Effector memory CD8-positive, alpha-beta T cell (primary cell): Measurements from ENCODE around the gene NOTCH1.
A peak's percentile ranks its signal among the peaks of the same experiment; 100 is the strongest.

Experiments
- ATAC-seq: fragments of 150-1000 bp; cut with Tn5 transposase; replicated peaks from 2 replicates; pipeline ENCODE4 v1.10.0; 2021; ENCODE audit warnings: mild to moderate bottlenecking, moderate library complexity
- DNase-seq, 3 experiments: peaks; one replicate each; pipeline ENCODE4 v3.0.0; 2021
- H3K27ac Mint-ChIP-seq, 2 donors: one replicate each; pipeline ENCODE4 v1.8.0; 2022; ENCODE audit warnings: mild to moderate bottlenecking in 2 of 2, mixed read lengths in 2 of 2, moderate library complexity in 2 of 2
- H3K27me3 Mint-ChIP-seq, 2 donors: one replicate each; pipeline ENCODE4 v1.8.0; 2022; ENCODE audit warnings: mixed read lengths in 2 of 2
- H3K36me3 Mint-ChIP-seq: one replicate; pipeline ENCODE4 v1.8.0; 2022; ENCODE audit warnings: mild to moderate bottlenecking, moderate library complexity, mixed read lengths; ENCODE audit not compliant: insufficient read depth
- H3K4me1 Mint-ChIP-seq, 2 donors: one replicate each; pipeline ENCODE4 v1.8.0; 2022; ENCODE audit warnings: low read depth in 2 of 2, mixed read lengths in 2 of 2
- H3K4me3 Mint-ChIP-seq, 2 donors: one replicate each; pipeline ENCODE4 v1.8.0; 2022; ENCODE audit warnings: mild to moderate bottlenecking in 2 of 2, mixed read lengths in 2 of 2, moderate library complexity in 2 of 2
- H3K9me3 Mint-ChIP-seq, 2 donors: one replicate each; pipeline ENCODE4 v1.8.0; 2022; ENCODE audit warnings: mixed read lengths in 2 of 2

NOTCH1 gene

DNA sequence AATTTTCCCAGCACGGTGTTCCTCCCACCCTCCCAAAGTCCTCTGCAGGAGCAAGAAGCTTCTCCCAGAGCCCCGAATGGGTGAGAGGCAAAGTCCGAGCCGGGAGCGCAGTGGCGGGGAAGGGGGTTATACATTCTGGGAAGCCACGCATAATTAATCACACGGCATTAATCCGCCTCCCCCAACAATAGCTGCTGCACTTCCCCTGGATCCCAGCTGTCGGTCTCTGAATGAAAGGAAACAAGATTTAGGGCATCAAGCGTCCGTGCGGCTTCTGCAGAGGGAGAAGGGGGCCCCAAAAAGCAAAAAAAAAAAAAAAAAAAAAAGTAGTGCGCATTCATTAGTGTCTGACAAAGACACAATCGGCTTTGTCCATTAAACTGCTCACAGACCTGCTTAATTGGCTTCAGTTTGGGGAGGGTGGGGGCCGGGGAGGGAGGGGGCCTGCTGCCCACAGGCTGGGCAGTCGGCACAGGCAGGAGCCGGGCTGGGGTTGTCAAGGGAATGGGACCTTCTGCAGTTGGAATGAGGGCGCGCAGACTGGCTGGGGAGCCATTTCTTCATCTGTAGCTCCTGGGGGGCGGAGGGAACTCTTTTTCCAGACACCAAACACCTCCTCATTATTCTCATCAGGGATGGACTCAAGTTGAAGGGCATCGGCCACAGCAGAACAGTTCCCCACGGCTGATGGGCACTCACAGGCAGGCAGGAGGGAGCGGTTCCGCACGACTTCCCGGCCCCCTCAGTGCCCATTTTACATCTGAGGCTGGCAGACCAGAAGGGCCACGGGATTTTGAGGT, 3.4 kb downstream of the NOTCH1 start:
- Mint-ChIP-seq H3K27ac (peak overlapping the region in 1 of 2 donors; percentile 56), H3K36me3 (peaks cover 38% of the 10 kb centered on the region), H3K27me3 (no peaks in the 10 kb centered on the region), H3K4me3 (peak overlapping the region; percentile 82 to 87), H3K4me1 (peaks cover 25 to 45% of the 10 kb centered on the region in 2 donors), H3K9me3 (no peaks in the 10 kb centered on the region)
- no peak for ATAC-seq
- no peak for DNase-seq

DNA sequence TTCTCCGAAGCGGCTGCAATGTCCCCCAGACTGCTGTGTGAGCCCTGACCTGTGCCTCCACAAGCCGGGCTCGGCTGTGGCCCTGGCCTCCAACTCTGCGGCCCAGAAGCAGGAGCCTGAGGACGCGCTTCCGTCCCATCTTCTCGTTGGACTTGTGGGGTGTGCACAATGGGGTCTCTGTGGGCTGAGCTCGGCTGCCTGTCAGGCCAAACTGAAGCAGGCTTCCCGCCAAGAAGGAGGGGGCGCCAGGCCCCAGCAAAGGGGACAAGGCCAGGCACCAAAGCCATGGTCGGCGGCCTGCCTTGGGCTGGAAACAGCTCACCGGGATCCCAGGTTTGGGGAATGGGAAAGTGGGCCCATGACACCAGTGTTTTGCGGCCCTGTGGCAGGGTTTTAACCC, 4.1 kb downstream of the NOTCH1 start:
- Mint-ChIP-seq H3K4me1 (peaks cover 27 to 43% of the 10 kb centered on the region in 2 donors), H3K27me3 (no peaks in the 10 kb centered on the region), H3K27ac (no peak overlapping the region), H3K9me3 (no peaks in the 10 kb centered on the region), H3K4me3 (peak overlapping the region in 1 of 2 donors; percentile 19), H3K36me3 (peaks cover 38% of the 10 kb centered on the region)
- DNase-seq (no peak), ATAC-seq (no peak)

DNA sequence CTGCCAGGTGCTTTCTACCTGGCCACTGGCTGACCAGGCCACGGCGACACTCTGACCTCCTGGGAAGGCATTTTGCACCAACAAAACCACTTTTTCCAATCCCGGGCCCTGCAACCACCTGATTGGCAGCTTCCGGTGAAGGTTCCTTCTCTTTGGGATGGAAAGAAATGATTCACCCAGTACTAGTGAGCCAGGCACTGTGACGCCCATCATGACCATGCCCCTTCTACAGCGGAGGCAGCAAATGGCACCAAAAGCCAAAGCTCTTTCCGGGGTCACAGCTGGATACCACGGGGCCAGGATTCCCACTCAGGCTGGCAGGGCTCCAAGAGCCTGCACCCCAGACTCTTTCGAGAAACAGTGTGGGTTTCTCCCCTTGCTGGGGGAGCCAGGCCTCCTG, 4.7 kb downstream of the NOTCH1 start:
- ATAC-seq (no peak), DNase-seq (no peak)
- Mint-ChIP-seq H3K27me3 (no peaks in the 10 kb centered on the region), H3K4me1 (peaks cover 26 to 42% of the 10 kb centered on the region in 2 donors), H3K36me3 (peaks cover 38% of the 10 kb centered on the region), H3K9me3 (no peaks in the 10 kb centered on the region), H3K27ac (peak overlapping the region in 1 of 2 donors; percentile 38), H3K4me3 (peak overlapping the region in 1 of 2 donors; percentile 86)

DNA sequence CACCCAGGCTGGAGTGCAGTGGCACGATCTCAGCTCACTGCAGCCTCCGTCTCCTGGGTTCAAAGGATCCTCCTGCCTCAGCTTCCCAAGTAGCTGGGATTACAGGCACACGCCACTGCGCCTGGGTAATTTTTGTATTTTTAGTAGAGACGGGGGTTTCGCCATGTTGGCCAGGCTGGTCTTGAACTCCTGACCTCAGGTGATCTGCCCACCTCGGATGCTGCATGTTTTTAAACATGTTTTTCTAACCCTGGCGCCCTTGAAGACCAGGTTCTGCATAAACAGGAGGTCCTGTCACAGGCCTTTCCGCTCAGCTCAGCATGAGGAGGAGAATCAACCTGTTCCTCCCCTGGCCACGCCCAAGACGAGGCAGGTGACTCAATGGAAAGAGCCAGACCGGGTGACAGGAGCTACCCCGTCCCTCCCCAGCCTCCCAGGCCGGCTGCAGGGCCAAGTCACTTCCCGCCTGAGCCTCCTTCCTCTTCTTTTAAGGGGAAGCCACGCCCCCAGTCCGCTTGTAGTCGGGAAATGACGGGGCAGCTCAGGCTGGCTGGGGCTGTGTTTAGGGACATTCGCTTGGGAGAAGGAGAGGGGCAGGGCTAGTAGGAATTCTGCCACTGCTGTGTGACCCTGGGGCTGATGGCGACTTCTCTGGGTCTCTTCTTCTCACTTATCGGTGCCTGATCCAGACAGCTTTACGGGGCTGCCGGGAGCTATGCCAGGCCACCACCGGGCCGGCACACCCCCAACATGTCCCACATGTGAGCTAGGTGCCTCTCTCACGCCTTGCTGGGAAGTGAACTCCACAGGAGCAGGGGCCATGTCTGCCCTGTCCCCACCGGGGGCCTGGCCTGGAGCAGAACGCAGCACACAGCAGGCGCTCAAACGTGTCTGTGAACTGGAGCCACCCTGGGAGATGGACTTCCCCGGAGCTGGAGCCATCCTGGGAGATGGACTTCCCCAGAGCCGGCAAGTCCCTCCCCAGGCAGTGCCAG, 6.1 kb downstream of the NOTCH1 start:
- peaks cover 38% of the 10 kb centered on the region for H3K36me3 Mint-ChIP-seq
- ATAC-seq (peak; percentile 64), DNase-seq (peak; percentile 57 to 62 (median 61))
- H3K4me3 Mint-ChIP-seq, result peak overlapping the region; percentile 86 to 88
- H3K4me1 Mint-ChIP-seq, result peaks cover 26 to 44% of the 10 kb centered on the region in 2 donors
- no peaks in the 10 kb centered on the region for H3K27me3 Mint-ChIP-seq
- H3K9me3 Mint-ChIP-seq, result no peaks in the 10 kb centered on the region
- H3K27ac Mint-ChIP-seq, result peak overlapping the region; percentile 94 to 97

DNA sequence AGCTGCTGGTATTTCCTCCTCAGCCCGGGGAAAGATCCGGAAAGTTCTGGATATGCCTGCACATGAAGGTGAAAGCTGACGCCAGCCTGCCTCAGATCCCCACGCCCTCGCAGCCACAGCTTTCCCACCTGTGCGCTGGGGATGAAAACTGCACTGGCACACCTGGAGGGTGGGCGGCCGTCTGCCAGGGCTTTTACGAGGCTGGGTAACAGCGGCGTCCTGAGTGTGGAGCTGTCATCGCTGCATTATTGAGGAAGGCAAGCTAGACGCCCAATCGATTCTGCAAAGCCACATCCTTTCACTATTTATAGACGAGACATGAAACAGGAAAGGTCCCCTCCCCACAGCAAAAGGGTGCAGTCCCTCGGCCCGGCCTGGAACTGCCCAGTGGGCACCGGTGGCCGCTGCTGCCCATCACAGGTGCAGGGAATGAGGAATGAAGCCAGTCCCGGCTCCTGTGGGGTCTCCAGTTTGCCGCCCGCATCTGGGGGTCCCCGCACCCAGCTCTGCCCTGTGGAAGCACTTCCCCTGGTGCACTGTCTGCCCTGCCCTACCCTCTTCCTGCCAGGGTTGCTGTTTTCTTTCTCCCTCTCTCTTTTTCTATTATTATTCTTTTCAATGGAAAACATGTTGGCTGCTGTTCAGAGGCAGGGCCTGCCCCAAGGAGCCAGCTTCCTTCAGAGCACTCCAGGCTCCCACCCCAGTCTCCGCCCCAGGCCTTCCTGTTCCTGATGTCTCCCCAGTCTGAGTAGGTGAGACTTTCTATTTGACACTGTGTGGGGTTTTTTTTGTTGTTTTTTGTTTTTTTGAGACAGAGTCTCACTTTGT, 7.0 kb downstream of the NOTCH1 start:
- DNase-seq, result peak; percentile 33 to 57 (median 45)
- Mint-ChIP-seq H3K9me3 (no peaks in the 10 kb centered on the region), H3K36me3 (peaks cover 35% of the 10 kb centered on the region)

DNA sequence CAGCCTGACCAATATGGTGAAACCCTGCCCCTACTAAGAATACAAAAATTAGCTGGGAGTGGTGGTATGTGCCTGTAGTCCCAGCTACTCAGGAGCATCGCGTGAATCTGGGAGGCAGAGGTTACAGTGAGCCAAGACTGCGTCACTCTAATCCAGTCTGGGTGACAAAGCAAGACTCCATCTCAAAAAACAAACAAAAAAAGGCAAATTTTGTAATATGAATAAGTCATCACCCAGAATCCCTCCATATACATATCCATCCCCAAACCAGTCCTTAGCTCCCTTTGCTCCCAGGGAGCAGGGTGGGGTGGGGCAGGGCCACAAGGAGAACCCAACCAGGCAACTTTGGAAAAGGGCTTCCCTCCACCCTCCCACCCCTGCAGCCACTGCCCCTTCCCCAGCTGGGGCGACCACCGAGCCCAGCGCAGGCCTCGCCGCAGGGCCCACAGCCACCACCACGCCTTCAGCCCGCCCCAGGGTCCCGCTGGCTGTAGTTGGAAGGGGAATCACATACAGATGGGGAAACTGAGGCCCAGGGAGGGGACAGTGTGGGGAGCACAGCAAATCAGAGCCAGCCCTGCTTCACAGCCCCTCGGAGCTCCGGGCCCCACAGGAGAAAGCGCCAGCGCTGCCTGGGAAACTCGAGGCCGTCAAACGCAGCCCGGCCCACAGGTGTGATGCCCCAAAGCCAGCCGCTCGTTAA, 7.8 kb downstream of the NOTCH1 start:
- DNase-seq, result no peak
- ATAC-seq, result peak; percentile 0
- peak overlapping the region; percentile 86 to 88 for H3K4me3 Mint-ChIP-seq
- H3K4me1 Mint-ChIP-seq, result peaks cover 41 to 48% of the 10 kb centered on the region in 2 donors
- no peaks in the 10 kb centered on the region for H3K27me3 Mint-ChIP-seq
- H3K9me3 Mint-ChIP-seq, result no peaks in the 10 kb centered on the region
- peak overlapping the region; percentile 94 to 97 for H3K27ac Mint-ChIP-seq
- H3K36me3 Mint-ChIP-seq, result peaks cover 34% of the 10 kb centered on the region

More for the DNA sequence above, 7.0 kb downstream of the NOTCH1 start:
- ATAC-seq, result peak; percentile 75
- peaks cover 33 to 45% of the 10 kb centered on the region in 2 donors for H3K4me1 Mint-ChIP-seq
- peak overlapping the region; percentile 86 to 88 for H3K4me3 Mint-ChIP-seq
- no peaks in the 10 kb centered on the region for H3K27me3 Mint-ChIP-seq
- peak overlapping the region; percentile 94 to 97 for H3K27ac Mint-ChIP-seq

DNA sequence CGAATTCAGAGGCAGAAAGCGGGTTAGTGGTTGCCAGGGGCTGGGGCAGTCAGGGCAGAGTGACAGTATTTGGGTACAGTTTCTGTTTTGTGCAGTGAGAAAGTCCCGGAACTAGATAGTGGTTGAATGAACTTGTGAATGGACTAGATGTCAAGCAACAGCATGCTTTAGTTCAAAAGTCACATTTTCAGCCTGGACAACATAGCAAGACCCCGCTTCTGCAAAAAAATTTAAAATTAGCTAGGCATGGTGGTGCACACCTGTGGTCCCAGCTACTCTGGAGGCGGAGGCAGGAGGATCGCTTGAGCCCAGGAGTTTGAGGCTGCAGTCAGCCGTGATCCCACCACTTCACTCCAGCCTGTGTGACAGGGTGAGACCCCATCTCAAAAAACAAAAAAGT, 8.4 kb downstream of the NOTCH1 start:
- Mint-ChIP-seq H3K36me3 (peaks cover 31% of the 10 kb centered on the region), H3K27me3 (no peaks in the 10 kb centered on the region), H3K9me3 (no peaks in the 10 kb centered on the region), H3K4me3 (peak overlapping the region; percentile 86 to 88), H3K27ac (peak overlapping the region in 1 of 2 donors; percentile 97), H3K4me1 (peaks cover 47 to 48% of the 10 kb centered on the region in 2 donors)
- ATAC-seq, result no peak
- no peak for DNase-seq

DNA sequence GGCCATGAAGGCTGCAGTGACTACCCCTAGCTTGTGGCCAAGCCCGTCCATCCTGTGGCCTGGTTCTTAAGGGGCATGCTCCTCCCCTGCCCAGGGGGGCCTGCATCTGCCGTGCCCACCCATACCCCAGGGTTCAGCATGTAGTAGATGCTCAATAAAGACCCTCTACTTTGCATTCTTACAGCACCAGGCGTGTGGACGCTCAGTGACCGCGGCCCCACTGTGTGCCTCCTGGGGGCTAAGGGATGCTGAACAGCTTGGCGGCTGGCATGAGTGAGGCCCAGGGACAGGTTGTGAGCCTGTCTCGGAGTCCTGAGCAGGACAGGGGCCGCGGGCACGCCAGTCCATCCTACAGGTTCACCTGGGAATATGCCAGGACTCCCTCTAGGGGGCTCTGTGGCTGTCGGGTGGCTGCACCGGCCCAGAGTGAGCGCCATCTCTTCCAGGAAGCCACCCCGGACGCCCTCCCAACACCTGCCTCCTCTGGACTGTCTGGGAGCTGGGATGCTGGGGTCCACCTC, 9.1 kb downstream of the NOTCH1 start:
- Mint-ChIP-seq H3K4me1 (peaks cover 50 to 52% of the 10 kb centered on the region in 2 donors), H3K4me3 (peak overlapping the region; percentile 86 to 88), H3K36me3 (peaks cover 29% of the 10 kb centered on the region), H3K9me3 (no peaks in the 10 kb centered on the region), H3K27me3 (no peaks in the 10 kb centered on the region), H3K27ac (peak overlapping the region in 1 of 2 donors; percentile 97)
- no peak for ATAC-seq
- DNase-seq, result no peak

DNA sequence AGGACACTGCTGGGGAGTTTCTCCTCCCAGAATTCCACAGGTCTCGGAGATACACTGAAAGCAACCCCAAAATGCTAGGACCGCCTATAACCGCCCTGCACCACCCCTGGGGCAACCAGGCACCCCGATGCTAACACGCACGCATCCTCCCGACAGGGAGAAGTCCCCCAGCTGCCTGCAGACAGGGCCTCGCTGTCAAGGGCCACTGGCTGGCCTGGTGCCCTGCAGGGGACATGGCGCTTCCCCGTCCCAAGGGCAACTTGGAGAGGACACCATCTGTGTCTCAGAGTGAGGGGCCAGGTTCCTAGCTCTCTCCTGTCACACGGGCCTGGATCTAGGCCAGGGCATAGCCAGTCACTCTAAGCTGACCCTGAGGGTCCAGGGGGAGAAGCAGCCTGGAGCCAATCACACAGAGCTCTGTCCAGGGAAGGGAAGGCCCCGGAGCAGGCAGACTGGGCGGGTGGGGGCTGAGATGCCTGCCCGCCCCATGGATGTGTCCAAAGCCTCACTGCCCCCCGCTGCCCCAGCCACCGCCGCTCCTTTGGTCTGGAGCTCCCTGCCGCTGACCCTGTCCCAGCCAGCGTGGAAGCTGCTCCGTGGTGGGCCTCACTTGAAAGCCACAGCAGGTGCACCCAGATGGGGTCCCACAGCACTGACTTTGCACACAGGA, 9.7 kb downstream of the NOTCH1 start:
- H3K27me3 Mint-ChIP-seq, result no peaks in the 10 kb centered on the region
- H3K4me1 Mint-ChIP-seq, result peaks cover 50 to 54% of the 10 kb centered on the region in 2 donors
- no peak for DNase-seq
- no peaks in the 10 kb centered on the region for H3K9me3 Mint-ChIP-seq
- no peak overlapping the region for H3K4me3 Mint-ChIP-seq
- no peak for ATAC-seq
- peaks cover 29% of the 10 kb centered on the region for H3K36me3 Mint-ChIP-seq
- H3K27ac Mint-ChIP-seq, result peak overlapping the region in 1 of 2 donors; percentile 44

DNA sequence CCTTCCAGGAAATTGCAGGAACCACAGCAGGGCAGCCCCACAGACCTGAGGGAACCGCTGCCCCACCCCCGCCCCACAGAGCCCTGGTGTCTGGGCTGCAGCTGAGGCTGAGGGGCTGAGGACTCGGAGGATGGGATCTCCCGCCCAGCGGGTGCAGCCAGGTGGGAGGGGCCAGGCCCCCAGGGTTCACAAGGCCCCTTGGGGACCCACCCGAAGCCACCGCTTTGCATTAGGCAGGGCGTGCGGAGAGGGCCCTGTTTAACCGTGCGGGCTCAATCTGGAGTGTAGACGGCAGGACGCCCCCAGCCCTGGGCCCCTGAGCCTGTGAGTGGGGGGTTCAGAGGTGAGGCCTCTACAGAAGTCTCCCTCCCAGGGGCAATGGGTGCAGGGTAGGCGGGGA, 10.8 kb downstream of the NOTCH1 start:
- Mint-ChIP-seq H3K27ac (no peak overlapping the region), H3K27me3 (no peaks in the 10 kb centered on the region), H3K4me3 (no peak overlapping the region), H3K4me1 (peaks cover 47% of the 10 kb centered on the region in 2 donors), H3K9me3 (no peaks in the 10 kb centered on the region), H3K36me3 (peaks cover 25% of the 10 kb centered on the region)
- no peak for ATAC-seq
- DNase-seq, result no peak

DNA sequence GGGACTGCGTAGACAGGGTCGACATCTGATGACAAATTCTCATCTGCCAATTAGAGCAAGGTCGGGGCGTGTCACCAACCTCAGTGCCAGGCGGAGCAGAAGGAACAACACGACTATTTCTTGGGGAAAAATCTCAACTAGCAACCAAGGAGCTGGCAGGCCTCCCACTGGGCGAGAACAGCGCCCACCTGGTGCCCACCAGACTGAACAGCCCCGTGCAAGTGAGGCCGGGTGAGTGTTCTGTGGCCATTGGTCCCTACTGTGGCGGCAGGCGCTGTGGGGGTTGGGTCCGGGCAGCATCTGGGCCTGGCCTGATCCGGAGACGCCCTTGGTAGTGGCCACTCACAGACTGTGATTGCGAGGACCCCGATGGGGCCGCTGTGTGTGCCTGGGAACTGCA, 11.5 kb downstream of the NOTCH1 start:
- Mint-ChIP-seq H3K4me3 (peak overlapping the region; percentile 73 to 77), H3K27ac (peak overlapping the region; percentile 85 to 88), H3K27me3 (no peaks in the 10 kb centered on the region), H3K9me3 (no peaks in the 10 kb centered on the region), H3K36me3 (peaks cover 21% of the 10 kb centered on the region), H3K4me1 (peaks cover 40 to 43% of the 10 kb centered on the region in 2 donors)
- no peak for ATAC-seq
- DNase-seq, result no peak

DNA sequence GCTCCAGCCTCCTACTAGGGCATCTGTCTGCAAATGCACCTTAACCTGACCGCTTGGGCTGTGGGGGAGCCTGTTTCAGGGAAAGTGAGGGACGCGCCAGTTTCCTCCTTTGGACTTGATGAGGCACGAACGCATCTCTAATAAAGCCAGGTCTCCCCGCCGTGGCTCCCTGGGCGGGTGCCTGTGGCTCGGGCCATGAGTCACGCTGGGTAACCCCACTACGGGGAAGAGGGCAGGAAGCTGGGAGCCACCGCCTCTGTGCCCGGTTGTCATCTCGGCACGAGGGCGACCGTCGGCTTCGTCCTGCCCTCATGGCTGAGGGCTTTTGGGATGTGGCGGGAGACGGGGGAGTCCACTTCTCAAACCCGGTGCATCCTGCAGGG, 12.1 kb downstream of the NOTCH1 start:
- peak overlapping the region; percentile 85 to 88 for H3K27ac Mint-ChIP-seq
- peak; percentile 48 to 52 (median 50) for DNase-seq

More for the DNA sequence above, 12.1 kb downstream of the NOTCH1 start:
- ATAC-seq, result peak; percentile 69
- Mint-ChIP-seq H3K36me3 (peaks cover 21% of the 10 kb centered on the region), H3K27me3 (no peaks in the 10 kb centered on the region), H3K9me3 (no peaks in the 10 kb centered on the region), H3K4me1 (peaks cover 34 to 37% of the 10 kb centered on the region in 2 donors), H3K4me3 (peak overlapping the region; percentile 73 to 77)
